Erythroblast (primary cell): Measurements from ENCODE around the gene ELL.

Source experiments
- GATA1 ChIP-seq: IDR thresholded peaks from 2 replicates; pipeline ENCODE4 v1.6.1; 2011; ENCODE audit warnings: low read depth, mild to moderate bottlenecking, control low read depth, low read length, moderate library complexity
- POLR2A ChIP-seq: IDR thresholded peaks from 2 replicates; pipeline ENCODE4 v1.6.1; 2011; ENCODE audit warnings: mild to moderate bottlenecking, low read length

GRCh38 chr19:18450021-18450930 lies 71.6 kb downstream of the ELL start:
- TF ChIP-seq POLR2A = no peak
- no peak for TF ChIP-seq GATA1
